ENCODE data around the gene NDUFS1. TPM values are rescaled to one million over a fixed set of nuclear protein-coding genes. Genes with fewer than 3 reads are reported as not detected.
"Not testable (repeated sequence)": the region's sequence is repeated elsewhere in the genome, so short reads cannot be mapped to it uniquely, and the experiment has no call there.

Gene NDUFS1
- 10 to 100 TPM; 83.5 to 89.0 (median 84.6) TPM for total RNA-seq (2021; fragmentation: NEBNext Ultra II Directional; extraction: Animal tissue kit (Norgen Biotek cat#: 25700))
- long read RNA-seq, full-length matches to known transcripts = 51 of 80 reads
- long read RNA-seq, partial matches to known transcripts = 18 of 80 reads
- long read RNA-seq, other reads (novel, unspliced or antisense) = 11 of 80 reads

DNA sequence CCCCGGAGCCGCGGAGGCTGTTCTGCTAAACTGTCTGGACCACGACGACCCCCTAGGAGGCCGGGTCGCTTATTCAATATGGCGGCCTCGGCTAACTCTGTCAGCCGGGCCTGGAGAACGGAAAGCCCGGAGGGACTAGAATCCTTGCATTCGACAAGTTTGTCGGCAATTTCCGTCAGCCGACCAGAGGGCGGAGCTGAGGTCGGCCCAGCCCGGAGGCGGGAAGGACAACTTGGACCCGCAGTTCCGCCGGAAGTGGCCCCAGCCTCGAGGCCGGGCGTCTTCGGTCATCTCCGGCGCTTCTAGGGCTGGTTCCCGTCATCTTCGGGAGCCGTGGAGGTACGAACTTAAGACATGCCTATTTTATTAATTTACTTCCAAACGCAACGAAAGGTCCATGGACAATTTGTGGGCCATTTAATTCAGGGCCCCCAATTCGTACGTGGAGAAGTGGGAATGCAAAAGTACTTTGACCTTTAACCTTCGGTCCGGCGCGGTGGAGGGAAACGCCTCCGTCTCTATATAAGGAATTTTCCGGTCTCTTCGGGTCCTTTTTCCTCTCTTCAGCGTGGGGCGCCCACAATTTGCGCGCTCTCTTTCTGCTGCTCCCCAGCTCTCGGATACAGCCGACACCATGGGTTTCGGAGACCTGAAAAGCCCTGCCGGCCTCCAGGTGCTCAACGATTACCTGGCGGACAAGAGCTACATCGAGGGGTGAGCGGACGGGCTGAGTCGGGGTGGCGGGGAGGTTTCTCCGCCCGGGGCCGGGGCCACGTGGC lies at the start of gene NDUFS1, which contains the start of gene EEF1B2:
Gene NDUFS1, minus strand, starts transcription at position 99 of the 779 bp plus-strand sequence. CDS start 5,766 bp downstream, outside the sequence.
Gene EEF1B2, plus strand, starts transcription at position 550 of the 779 bp plus-strand sequence. Its CDS starts 85 bp downstream, at position 635.
- Mint-ChIP-seq H3K36me3 (ENCODE audit: low read depth) (peaks cover 50% of the 10 kb centered on the region), H3K4me1 (ENCODE audit: low read depth) (peaks cover 45% of the 10 kb centered on the region), H3K27ac (peak within 1 kb of the TSS; percentile 96), H3K9me3 (no peaks in the 10 kb centered on the region), H3K4me3 (peak within 1 kb of the TSS; percentile 97), H3K27me3 (ENCODE audit: insufficient read depth) (peaks cover 3% of the 10 kb centered on the region)
- TF ChIP-seq, protein P1, sequence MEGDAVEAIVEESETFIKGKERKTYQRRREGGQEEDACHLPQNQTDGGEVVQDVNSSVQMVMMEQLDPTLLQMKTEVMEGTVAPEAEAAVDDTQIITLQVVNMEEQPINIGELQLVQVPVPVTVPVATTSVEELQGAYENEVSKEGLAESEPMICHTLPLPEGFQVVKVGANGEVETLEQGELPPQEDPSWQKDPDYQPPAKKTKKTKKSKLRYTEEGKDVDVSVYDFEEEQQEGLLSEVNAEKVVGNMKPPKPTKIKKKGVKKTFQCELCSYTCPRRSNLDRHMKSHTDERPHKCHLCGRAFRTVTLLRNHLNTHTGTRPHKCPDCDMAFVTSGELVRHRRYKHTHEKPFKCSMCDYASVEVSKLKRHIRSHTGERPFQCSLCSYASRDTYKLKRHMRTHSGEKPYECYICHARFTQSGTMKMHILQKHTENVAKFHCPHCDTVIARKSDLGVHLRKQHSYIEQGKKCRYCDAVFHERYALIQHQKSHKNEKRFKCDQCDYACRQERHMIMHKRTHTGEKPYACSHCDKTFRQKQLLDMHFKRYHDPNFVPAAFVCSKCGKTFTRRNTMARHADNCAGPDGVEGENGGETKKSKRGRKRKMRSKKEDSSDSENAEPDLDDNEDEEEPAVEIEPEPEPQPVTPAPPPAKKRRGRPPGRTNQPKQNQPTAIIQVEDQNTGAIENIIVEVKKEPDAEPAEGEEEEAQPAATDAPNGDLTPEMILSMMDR (IDR thresholded peaks at IDR 0.05) = no peak
- peak; percentile 98 for DNase-seq

DNA sequence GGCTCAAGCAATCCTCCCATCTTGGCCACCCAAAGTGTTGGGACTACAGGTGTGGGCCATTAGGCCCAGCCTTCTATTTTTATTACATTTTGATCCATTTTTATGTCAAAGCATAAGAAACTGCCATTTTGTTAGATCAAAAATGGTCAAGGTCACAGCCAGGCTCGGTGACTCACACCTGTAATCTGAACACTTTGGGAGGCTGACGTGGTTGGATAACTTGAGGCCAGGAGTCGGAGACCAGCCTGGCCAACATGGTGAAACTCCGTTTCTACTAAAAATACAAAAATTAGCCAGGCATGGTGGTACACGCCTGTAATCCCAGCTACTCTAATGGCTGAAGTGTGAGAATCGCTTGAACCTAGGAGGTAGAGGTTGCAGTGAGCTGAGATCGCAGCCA lies 49.7 kb upstream of the NDUFS1 start:
- H3K27ac Mint-ChIP-seq = no peak overlapping the region
- no peaks in the 10 kb centered on the region; the same call in 1 of the 2 replicates for H3K36me3 Mint-ChIP-seq (ENCODE audit: low read depth)
- peaks cover 30% of the 10 kb centered on the region for H3K4me1 Mint-ChIP-seq (ENCODE audit: low read depth)
- H3K4me3 Mint-ChIP-seq = no peak overlapping the region
- TF ChIP-seq, protein P1 (IDR thresholded peaks at IDR 0.05) = no peak
- no peaks in the 10 kb centered on the region for H3K27me3 Mint-ChIP-seq (ENCODE audit: insufficient read depth)
- DNase-seq = no peak
- no peaks in the 10 kb centered on the region for H3K9me3 Mint-ChIP-seq

DNA sequence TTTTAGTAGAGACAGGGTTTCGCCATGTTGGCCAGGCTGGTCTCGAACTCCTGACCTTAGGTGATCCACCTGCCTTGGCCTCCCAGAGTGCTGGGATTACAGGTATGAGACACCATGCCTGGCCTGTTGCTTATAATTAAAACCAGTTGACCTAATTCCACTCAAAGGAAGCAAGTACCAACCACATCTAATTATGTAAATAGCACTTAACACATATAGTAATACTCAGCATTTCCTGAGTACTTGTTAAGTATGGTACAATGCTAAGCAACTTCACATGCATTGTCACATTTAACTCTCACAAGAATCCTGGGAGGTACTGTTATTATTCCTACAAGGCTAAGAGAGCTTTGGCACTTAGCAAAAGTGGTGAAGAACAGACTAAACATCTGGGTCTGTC lies 48.1 kb upstream of the NDUFS1 start:
- H3K36me3 Mint-ChIP-seq (ENCODE audit: low read depth); H3K27ac Mint-ChIP-seq; H3K9me3 Mint-ChIP-seq; H3K27me3 Mint-ChIP-seq (ENCODE audit: insufficient read depth); H3K4me3 Mint-ChIP-seq; DNase-seq: not testable (repeated sequence)
- peaks cover 16% of the 10 kb centered on the region for H3K4me1 Mint-ChIP-seq (ENCODE audit: low read depth)

DNA sequence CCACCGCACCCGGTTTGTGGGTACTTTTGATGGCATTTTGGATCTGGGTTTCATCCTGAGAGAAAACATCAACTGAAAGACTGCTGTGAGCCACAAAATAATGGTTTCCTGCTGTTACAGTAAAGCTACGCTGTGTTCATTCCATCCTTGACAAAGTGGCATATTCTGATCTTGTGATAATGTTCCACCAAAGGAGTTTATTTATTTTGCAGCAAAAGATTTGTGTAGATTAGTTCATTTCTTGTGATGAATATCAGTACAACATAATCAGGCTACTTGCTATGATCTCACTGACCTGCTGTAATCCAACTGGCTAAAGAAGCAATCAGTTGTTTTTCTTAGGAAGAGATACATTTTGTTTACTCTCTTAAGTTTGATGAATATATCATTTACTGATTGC lies 45.5 kb upstream of the NDUFS1 start:
- no peaks in the 10 kb centered on the region for H3K27me3 Mint-ChIP-seq (ENCODE audit: insufficient read depth)
- DNase-seq = no peak

DNA sequence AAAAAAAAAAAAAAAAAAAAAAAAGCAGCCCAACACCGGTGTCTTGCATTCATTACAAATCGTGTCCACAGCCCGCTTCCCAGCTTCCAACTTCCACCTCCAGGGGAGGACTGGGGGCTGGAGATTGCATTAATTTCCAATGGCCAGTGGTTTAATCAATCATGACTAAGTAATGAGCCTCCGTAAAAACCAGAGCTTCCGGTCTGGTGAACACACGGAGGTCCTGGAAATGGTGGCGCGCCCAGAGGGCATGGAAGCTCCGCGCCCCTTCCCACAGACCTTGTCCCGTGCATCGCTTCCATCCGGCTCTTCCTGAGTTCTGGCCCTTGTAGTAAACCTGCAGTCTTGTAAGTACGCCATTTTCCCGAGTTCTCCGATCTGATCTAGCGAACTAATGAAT lies 44.1 kb upstream of the NDUFS1 start:
- Mint-ChIP-seq H3K4me1 (ENCODE audit: low read depth) (peaks cover 12% of the 10 kb centered on the region), H3K4me3 (no peak overlapping the region), H3K27ac (no peak overlapping the region), H3K9me3 (no peaks in the 10 kb centered on the region), H3K36me3 (ENCODE audit: low read depth) (peaks cover 5% of the 10 kb centered on the region), H3K27me3 (ENCODE audit: insufficient read depth) (no peaks in the 10 kb centered on the region)
- TF ChIP-seq, protein P1 (IDR thresholded peaks at IDR 0.05) = no peak
- no peak for DNase-seq

More for the DNA sequence above, 45.5 kb upstream of the NDUFS1 start:
- Mint-ChIP-seq H3K9me3 (no peaks in the 10 kb centered on the region), H3K27ac (no peak overlapping the region), H3K4me1 (ENCODE audit: low read depth) (peaks cover 4% of the 10 kb centered on the region; the same call in 1 of the 2 replicates), H3K36me3 (ENCODE audit: low read depth) (peaks cover 5% of the 10 kb centered on the region), H3K4me3 (no peak overlapping the region)
- TF ChIP-seq, protein P1 (IDR thresholded peaks at IDR 0.05) = no peak

DNA sequence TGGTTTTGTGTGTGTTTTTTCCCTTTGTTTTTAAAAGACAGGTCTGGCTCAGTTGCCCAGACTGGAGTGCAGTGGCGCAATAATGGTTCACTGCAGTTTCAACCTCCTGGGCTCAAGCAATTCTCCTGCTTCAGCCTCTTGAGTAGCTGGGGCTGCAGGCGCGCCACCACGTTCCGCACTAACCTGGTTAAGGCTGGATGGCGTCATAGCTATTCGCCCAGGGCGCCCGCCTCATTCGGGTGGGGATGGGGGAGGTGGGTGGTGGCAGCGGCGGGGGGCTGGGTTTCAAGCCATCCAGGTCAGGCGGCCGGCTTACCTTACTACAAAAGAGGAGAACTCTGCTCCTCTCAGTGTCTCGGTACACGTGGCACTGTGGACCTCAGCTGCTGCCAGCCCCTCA lies 43.2 kb upstream of the NDUFS1 start:
- Mint-ChIP-seq H3K27ac (no peak overlapping the region), H3K27me3 (ENCODE audit: insufficient read depth) (no peaks in the 10 kb centered on the region), H3K4me3 (no peak overlapping the region), H3K4me1 (ENCODE audit: low read depth) (peaks cover 13% of the 10 kb centered on the region), H3K36me3 (ENCODE audit: low read depth) (peaks cover 5% of the 10 kb centered on the region), H3K9me3 (no peaks in the 10 kb centered on the region)
- no peak for DNase-seq
- TF ChIP-seq, protein P1 (IDR thresholded peaks at IDR 0.05) = no peak

Data from HFFc6 (cell line).